Esophagus squamous epithelium (tissue), 5 donors: ENCODE results near the gene FBXO9. TPM values are rescaled to one million over a fixed set of nuclear protein-coding genes. Genes with fewer than 3 reads are reported as not detected.

Source experiments
- DNase-seq: peaks from one replicate; lab custom pipeline; 2025; lab: John Stamatoyannopoulos, UW
- H3K27ac ChIP-seq, 4 donors: fragments of 200-600 bp; sonication (generic); one replicate each; pipeline ENCODE4 v1.5.1; 2016 to 2019; ENCODE audit warnings: mild to moderate bottlenecking in 1 of 4
- H3K27me3 ChIP-seq, 4 donors: fragments of 200-600 bp; sonication (generic); 1 replicate in 3 of 4; 2 replicates in 1 of 4; pipeline versions ENCODE4 v1.5.1 to v1.6.0; 2017 to 2021; ENCODE audit warnings: antibody characterized with exemption in 1 of 4
- H3K36me3 ChIP-seq, 3 donors: fragments of 200-600 bp; sonication (generic); one replicate each; pipeline ENCODE4 v1.5.1; 2016 to 2019
- H3K4me1 ChIP-seq, 3 donors: fragments of 200-600 bp; sonication (generic); one replicate each; pipeline ENCODE4 v1.5.1; 2017 to 2019
- H3K4me3 ChIP-seq, 4 donors: fragments of 200-600 bp; sonication (generic); 1 replicate in 3 of 4; 2 replicates in 1 of 4; pipeline ENCODE4 v1.5.1; 2016 to 2019; ENCODE audit warnings: mild to moderate bottlenecking in 2 of 4, moderate library complexity in 1 of 4
- H3K9me3 ChIP-seq, 3 donors: fragments of 200-600 bp; sonication (generic); one replicate each; pipeline ENCODE4 v1.5.1; 2016 to 2019
- CTCF ChIP-seq, 6 experiments: fragments of 450-650 bp in 4 of 6; fragments of 200-600 bp in 2 of 6; sonication (generic) in 2 of 6; IDR thresholded peaks; one replicate each; pipeline ENCODE4 v1.5.1; 2016 to 2019; ENCODE audit warnings: antibody characterized with exemption in 6 of 6, mild to moderate bottlenecking in 4 of 6, moderate library complexity in 4 of 6
- POLR2A ChIP-seq, 4 donors: fragments of 450-650 bp; IDR thresholded peaks; one replicate each; pipeline ENCODE4 v1.6.1; 2017; ENCODE audit warnings: antibody characterized with exemption in 4 of 4, mild to moderate bottlenecking in 4 of 4, moderate library complexity in 3 of 4
- WGBS, 2 donors: methylation state at CpG; one replicate each; pipeline ENCODE4 v1.1.5; 2018; 5-methylcytosine and 5-hydroxymethylcytosine counted together
- intact Hi-C: fragments of 100-400 bp; cut with DNase I; formaldehyde crosslinking; loops from one replicate; pipeline ENCODE4 v1.15.0; 2022
- total RNA-seq, 4 donors: library from RNA; depleted of rRNA; stranded (reverse); fragments of >200 nt; gene quantifications; one replicate each; pipeline ENCODE4 v1.1.0, GENCODE V29; 2016
- donor health status: DM: yes; HTN: yes; CAD: no.

FBXO9 gene
- total RNA-seq, 4 donors from 2014 or later = 28.8 to 61.4 (median 48.8) TPM

- no peak overlapping the region for H3K4me3 ChIP-seq
- no peaks in the 10 kb centered on the region for H3K4me1 ChIP-seq
- TF ChIP-seq POLR2A (IDR thresholded peaks at IDR 0.05) = no peak
- TF ChIP-seq CTCF (IDR thresholded peaks at IDR 0.05) = no peak
- DNase-seq = no peak
- 100% methylated on average over 2 of the region's 2 CpGs; no CpG with 5 or more reads in 1 of the 2 donors for WGBS, 2 donors
- no peaks in the 10 kb centered on the region for H3K9me3 ChIP-seq
- peaks cover 0 to 82% (median 39%) of the 10 kb centered on the region in 3 donors for H3K36me3 ChIP-seq
- intact Hi-C loops = no loop called here
- no peaks in the 10 kb centered on the region for H3K27me3 ChIP-seq
- no peak overlapping the region for H3K27ac ChIP-seq
Observed at GRCh38 chr6:53101006-53101405, 35.8 kb downstream of the FBXO9 start.

GRCh38 chr6:53103993-53104675 lies 38.9 kb downstream of the FBXO9 start:
- WGBS, 2 donors = 82 to 91% methylated on average over 3 of the region's 3 CpGs
- Histone ChIP-seq H3K27ac (no peak overlapping the region), H3K9me3 (no peaks in the 10 kb centered on the region), H3K4me1 (peaks cover 0 to 17% (median 0%) of the 10 kb centered on the region in 3 donors), H3K36me3 (peaks cover 0 to 51% (median 12%) of the 10 kb centered on the region in 3 donors), H3K4me3 (no peak overlapping the region), H3K27me3 (no peaks in the 10 kb centered on the region)
- intact Hi-C loops = no loop called here
- TF ChIP-seq POLR2A (IDR thresholded peaks at IDR 0.05) (no peak), CTCF (IDR thresholded peaks at IDR 0.05) (peak in 2 of 6 experiments; percentile 5 to 10)
- no peak for DNase-seq

DNA sequence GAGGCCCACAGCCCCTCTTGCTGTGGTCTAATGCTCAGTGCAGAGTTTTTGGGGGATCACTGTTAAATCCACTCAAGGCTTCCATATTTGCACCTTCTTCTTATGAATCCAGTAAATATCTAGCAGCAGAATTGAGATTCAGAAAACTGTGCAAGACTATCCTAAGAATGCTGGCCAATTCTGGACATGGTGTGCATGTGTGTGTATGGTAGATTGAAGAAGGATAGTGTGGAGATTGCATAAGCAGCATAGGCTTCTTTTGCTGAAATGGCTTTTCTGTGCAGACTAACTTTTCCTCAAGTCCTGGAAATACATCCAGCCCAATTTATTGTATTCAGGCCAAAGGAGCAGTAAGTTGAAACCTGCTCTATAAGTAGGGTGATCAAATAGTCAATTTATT lies 39.7 kb downstream of the FBXO9 start:
- Histone ChIP-seq H3K4me3 (no peak overlapping the region), H3K27ac (no peak overlapping the region), H3K9me3 (no peaks in the 10 kb centered on the region), H3K27me3 (no peaks in the 10 kb centered on the region), H3K36me3 (peaks cover 0 to 43% (median 6%) of the 10 kb centered on the region in 3 donors), H3K4me1 (peaks cover 0 to 17% (median 0%) of the 10 kb centered on the region in 3 donors)
- TF ChIP-seq POLR2A (IDR thresholded peaks at IDR 0.05) (no peak), CTCF (IDR thresholded peaks at IDR 0.05) (no peak)
- no peak for DNase-seq
- intact Hi-C loops = no loop called here

DNA sequence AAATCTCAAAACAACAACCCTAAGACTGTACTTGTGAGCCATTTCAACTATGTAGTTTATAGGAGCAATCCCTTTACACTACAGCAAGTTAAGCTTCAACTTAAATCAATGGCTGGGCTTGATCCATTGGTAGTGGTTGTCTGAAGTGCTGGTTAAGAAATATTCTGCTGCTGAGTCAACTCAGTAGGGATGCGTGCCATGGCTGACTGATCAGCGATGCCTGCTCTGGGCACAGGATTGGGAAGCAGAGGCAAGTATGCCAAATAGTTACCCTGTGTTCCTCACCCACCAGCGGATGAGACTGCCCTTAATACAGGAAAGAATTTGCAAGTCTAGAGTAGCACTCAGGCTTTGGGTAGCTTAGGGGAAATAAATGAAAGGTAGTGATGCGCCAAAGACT lies 41.9 kb downstream of the FBXO9 start:
- no peak overlapping the region for H3K4me3 ChIP-seq
- DNase-seq = no peak
- no peak for TF ChIP-seq CTCF (IDR thresholded peaks at IDR 0.05)
- TF ChIP-seq POLR2A (IDR thresholded peaks at IDR 0.05) = no peak
- WGBS, 2 donors = 69 to 83% methylated on average over 4 of the region's 4 CpGs
- H3K27ac ChIP-seq = no peak overlapping the region
- no peaks in the 10 kb centered on the region for H3K9me3 ChIP-seq
- peaks cover 0 to 21% (median 1%) of the 10 kb centered on the region in 3 donors for H3K36me3 ChIP-seq
- intact Hi-C loops = no loop called here
- peaks cover 0 to 26% (median 0%) of the 10 kb centered on the region in 3 donors for H3K4me1 ChIP-seq
- H3K27me3 ChIP-seq = no peaks in the 10 kb centered on the region

- Histone ChIP-seq H3K27me3 (peaks cover 0 to 13% (median 0%) of the 10 kb centered on the region in 4 donors), H3K4me3 (no peak overlapping the region), H3K9me3 (no peaks in the 10 kb centered on the region), H3K27ac (no peak overlapping the region), H3K4me1 (peaks cover 0 to 43% (median 10%) of the 10 kb centered on the region in 3 donors), H3K36me3 (no peaks in the 10 kb centered on the region)
- intact Hi-C loops = no loop called here
- TF ChIP-seq POLR2A (IDR thresholded peaks at IDR 0.05) = no peak
- no peak for TF ChIP-seq CTCF (IDR thresholded peaks at IDR 0.05)
- DNase-seq = no peak
- WGBS, 2 donors = 61 to 80% methylated on average over 1 to 2 of the region's 2 CpGs
Observed at GRCh38 chr6:53109612-53110011, 44.4 kb downstream of the FBXO9 start.
